GM19043 (cell line): ENCODE results near the gene SNAPC2.
A peak's percentile ranks its signal among the peaks of the same experiment; 100 is the strongest.
"Not testable (repeated sequence)": the region's sequence is repeated elsewhere in the genome, so short reads cannot be mapped to it uniquely, and the experiment has no call there.

Experiments
- ATAC-seq: cut with Tn5 transposase; IDR thresholded peaks from one replicate; pipeline ENCODE4 v1.9.1; 2021; ENCODE audit warnings: low read depth; ENCODE audit not compliant: unreplicated experiment

SNAPC2 gene

GRCh38 chr19:7920519-7921301 is 572 bp downstream of the SNAPC2 start:
- peak; percentile 28 for ATAC-seq

- ATAC-seq, result no peak
Observed at GRCh38 chr19:7921302-7921966, 1.3 kb downstream of the SNAPC2 start.

GRCh38 chr19:7921967-7922835 is 2.1 kb downstream of the SNAPC2 start:
- no peak for ATAC-seq

- no peak for ATAC-seq
Observed at GRCh38 chr19:7922836-7923195, 2.7 kb downstream of the SNAPC2 start.

- no peak for ATAC-seq
Observed at GRCh38 chr19:7923295-7924191, 3.4 kb downstream of the SNAPC2 start.

- no peak for ATAC-seq
Observed at GRCh38 chr19:7924241-7924640, 4.1 kb downstream of the SNAPC2 start.

GRCh38 chr19:7924651-7925170 is 4.6 kb downstream of the SNAPC2 start:
- no peak for ATAC-seq

- ATAC-seq, result no peak
Observed at GRCh38 chr19:7925171-7925851, 5.2 kb downstream of the SNAPC2 start.

GRCh38 chr19:7926021-7926726 is 6.0 kb downstream of the SNAPC2 start, which contains the start of gene CTXN1:
Gene CTXN1 (minus strand): TSS chr19:7926135. CDS start chr19:7925538, 597 bp downstream.
- no peak for ATAC-seq

- no peak for ATAC-seq
Observed at GRCh38 chr19:7926727-7927604, 6.8 kb downstream of the SNAPC2 start.

GRCh38 chr19:7927605-7928333 is 7.6 kb downstream of the SNAPC2 start:
- ATAC-seq, result no peak

GRCh38 chr19:7928334-7928706 is 8.2 kb downstream of the SNAPC2 start:
- no peak for ATAC-seq

- no peak for ATAC-seq
Observed at GRCh38 chr19:7928741-7929701, 8.9 kb downstream of the SNAPC2 start.

GRCh38 chr19:7930030-7930429 is 9.9 kb downstream of the SNAPC2 start:
- not testable (repeated sequence) for ATAC-seq

- no peak for ATAC-seq
Observed at GRCh38 chr19:7930765-7931164, 10.6 kb downstream of the SNAPC2 start.
